ENCODE results near the gene PRKAG3. TPM values are rescaled to one million over a fixed set of nuclear protein-coding genes. Genes with fewer than 3 reads are reported as not detected.

PRKAG3 gene
- total and polyA plus RNA-seq, 9 of the 15 experiments (the other 6 are each of a cell fraction or from before 2014, with no cell fraction given), result not detected

DNA sequence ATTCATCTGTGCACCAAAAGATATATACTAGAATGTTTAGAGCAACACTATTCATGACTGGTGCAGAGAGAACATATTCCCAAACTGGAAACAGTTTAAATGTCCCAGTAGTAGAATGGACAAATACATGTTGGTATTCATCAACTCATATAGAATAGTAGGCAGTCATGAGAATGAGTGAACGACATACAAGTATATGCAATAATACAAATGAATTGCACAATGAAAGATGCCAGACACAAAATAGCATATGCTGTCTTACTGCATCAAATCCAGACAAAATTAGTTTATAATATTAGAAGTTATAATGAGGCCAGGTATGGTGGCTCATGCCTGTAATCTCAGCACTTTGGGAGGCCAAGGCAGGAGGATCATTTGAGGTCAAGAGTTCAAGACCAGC lies 8.3 kb upstream of the PRKAG3 start:
- Histone ChIP-seq H3K4me3 (no peak overlapping the region), H3K27ac (ENCODE audit: extremely low read depth, low read depth, low read length) (no peak overlapping the region), H3K27me3 (ENCODE audit: control insufficient read depth in 2 of 2, insufficient read depth in 2 of 2, low read length in 2 of 2) (peaks cover 7 to 17% of the 10 kb centered on the region in 2 experiments; a peak in 3 of 5 replicates), H3K36me3 (ENCODE audit: control insufficient read depth, insufficient read depth, low read length) (no peaks in the 10 kb centered on the region), H4K20me1 (replicated peaks; ENCODE audit: control insufficient read depth, insufficient read depth, low read length) (no peaks in the 10 kb centered on the region), H3K9me3 (replicated peaks; ENCODE audit: control insufficient read depth, insufficient read depth, low read depth, low read length) (no peaks in the 10 kb centered on the region), H3K9ac (ENCODE audit: insufficient read depth in 1 of 2, low read depth in 2 of 2, low read length in 2 of 2) (no peak overlapping the region), H3K9me1 (ENCODE audit: control insufficient read depth, insufficient read depth, low read length) (no peaks in the 10 kb centered on the region), H3K4me1 (replicated peaks in 1 of 2; ENCODE audit: control insufficient read depth in 2 of 2, insufficient read depth in 2 of 2, low read length in 2 of 2) (no peaks in the 10 kb centered on the region; a peak in 1 of 5 replicates), H2AFZ (ENCODE audit: low read depth, low read length) (no peak overlapping the region), H3K4me2 (ENCODE audit: insufficient read depth, low read length) (no peak overlapping the region), H3K79me2 (ENCODE audit: control insufficient read depth, insufficient read depth, low read length) (no peaks in the 10 kb centered on the region)
- CTCF ChIA-PET (ENCODE audit: low intra/inter-chr PET ratio), result no interaction called here
- DNase-seq (ENCODE audit: extremely low read depth in 1 of 4, low spot score in 3 of 4) (no peak), FAIRE-seq (no peak), ATAC-seq (no peak)
- BruUV-seq (replicated peaks), result no TSS peak
- POLR2A ChIA-PET, result no interaction called here
- intact Hi-C loops (cut with micrococcal nuclease), result no loop called here
- in situ Hi-C loops (cut with MboI), result loop anchor here (10.0 kb wide), 1 partner anchor 115 kb away; no protein-coding TSS in a partner anchor
- TF ChIP-seq MXI1 (IDR thresholded peaks at IDR 0.05; ENCODE audit: low read depth, low read length) (no peak), KDM4B (IDR thresholded peaks at IDR 0.05; ENCODE audit: borderline replicate concordance in 2 of 2, low read depth in 1 of 2) (no peak), MYC (IDR thresholded peaks at IDR 0.05; ENCODE audit: low read depth, low read length) (no peak), MYC (CRISPR knock-in tag; IDR thresholded peaks at IDR 0.05; ENCODE audit: borderline replicate concordance, low read depth) (no peak), ZNF780A (CRISPR knock-in tag; IDR thresholded peaks at IDR 0.05) (no peak), RFX7 (CRISPR knock-in tag; IDR thresholded peaks at IDR 0.05) (no peak), L3MBTL2 (IDR thresholded peaks at IDR 0.05) (no peak), GTF2E2 (tag; IDR thresholded peaks at IDR 0.05) (no peak), ZNF785 (CRISPR knock-in tag; IDR thresholded peaks at IDR 0.05) (no peak), GABPA (tag; conservative IDR thresholded peaks at IDR 0.05; ENCODE audit: low read depth) (no peak), PPARD (CRISPR knock-in tag; IDR thresholded peaks at IDR 0.05) (no peak), MBD2 (IDR thresholded peaks at IDR 0.05; ENCODE audit: borderline replicate concordance, low read depth) (no peak), HIVEP1 (CRISPR knock-in tag; IDR thresholded peaks at IDR 0.05) (no peak), SMARCB1 (IDR thresholded peaks at IDR 0.05; ENCODE audit: insufficient read length, low read depth) (no peak)
- TF ChIP-seq, protein P1, sequence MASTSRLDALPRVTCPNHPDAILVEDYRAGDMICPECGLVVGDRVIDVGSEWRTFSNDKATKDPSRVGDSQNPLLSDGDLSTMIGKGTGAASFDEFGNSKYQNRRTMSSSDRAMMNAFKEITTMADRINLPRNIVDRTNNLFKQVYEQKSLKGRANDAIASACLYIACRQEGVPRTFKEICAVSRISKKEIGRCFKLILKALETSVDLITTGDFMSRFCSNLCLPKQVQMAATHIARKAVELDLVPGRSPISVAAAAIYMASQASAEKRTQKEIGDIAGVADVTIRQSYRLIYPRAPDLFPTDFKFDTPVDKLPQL (IDR thresholded peaks at IDR 0.05; ENCODE audit: extremely low read depth, insufficient read length), result no peak
- TF ChIP-seq, protein P2, sequence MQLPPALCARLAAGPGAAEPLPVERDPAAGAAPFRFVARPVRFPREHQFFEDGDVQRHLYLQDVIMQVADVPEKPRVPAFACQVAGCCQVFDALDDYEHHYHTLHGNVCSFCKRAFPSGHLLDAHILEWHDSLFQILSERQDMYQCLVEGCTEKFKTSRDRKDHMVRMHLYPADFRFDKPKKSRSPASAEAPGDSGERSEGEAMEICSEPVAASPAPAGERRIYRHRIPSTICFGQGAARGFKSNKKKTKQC (CRISPR knock-in tag; IDR thresholded peaks at IDR 0.05), result no peak
- TF ChIP-seq, protein P3, sequence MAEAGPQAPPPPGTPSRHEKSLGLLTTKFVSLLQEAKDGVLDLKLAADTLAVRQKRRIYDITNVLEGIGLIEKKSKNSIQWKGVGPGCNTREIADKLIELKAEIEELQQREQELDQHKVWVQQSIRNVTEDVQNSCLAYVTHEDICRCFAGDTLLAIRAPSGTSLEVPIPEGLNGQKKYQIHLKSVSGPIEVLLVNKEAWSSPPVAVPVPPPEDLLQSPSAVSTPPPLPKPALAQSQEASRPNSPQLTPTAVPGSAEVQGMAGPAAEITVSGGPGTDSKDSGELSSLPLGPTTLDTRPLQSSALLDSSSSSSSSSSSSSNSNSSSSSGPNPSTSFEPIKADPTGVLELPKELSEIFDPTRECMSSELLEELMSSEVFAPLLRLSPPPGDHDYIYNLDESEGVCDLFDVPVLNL (CRISPR knock-in tag; IDR thresholded peaks at IDR 0.05; ENCODE audit: low read depth), result no peak
- TF ChIP-seq, protein P4, sequence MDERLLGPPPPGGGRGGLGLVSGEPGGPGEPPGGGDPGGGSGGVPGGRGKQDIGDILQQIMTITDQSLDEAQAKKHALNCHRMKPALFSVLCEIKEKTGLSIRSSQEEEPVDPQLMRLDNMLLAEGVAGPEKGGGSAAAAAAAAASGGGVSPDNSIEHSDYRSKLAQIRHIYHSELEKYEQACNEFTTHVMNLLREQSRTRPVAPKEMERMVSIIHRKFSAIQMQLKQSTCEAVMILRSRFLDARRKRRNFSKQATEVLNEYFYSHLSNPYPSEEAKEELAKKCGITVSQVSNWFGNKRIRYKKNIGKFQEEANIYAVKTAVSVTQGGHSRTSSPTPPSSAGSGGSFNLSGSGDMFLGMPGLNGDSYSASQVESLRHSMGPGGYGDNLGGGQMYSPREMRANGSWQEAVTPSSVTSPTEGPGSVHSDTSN (CRISPR knock-in tag; IDR thresholded peaks at IDR 0.05; ENCODE audit: low read depth), result no peak
- TF ChIP-seq, protein P4 (tag; conservative IDR thresholded peaks at IDR 0.05; ENCODE audit: low read depth), result no peak
- 0% methylated on average over 1 of the region's 1 CpG for WGBS (ENCODE audit: insufficient coverage, low coverage, missing lambda C conversion rate)

Data from K562 (cell line).